Right lobe of liver (tissue), 6 donors: Measurements from ENCODE around the gene ARPC1B. TPM values are rescaled to one million over a fixed set of nuclear protein-coding genes. Genes with fewer than 3 reads are reported as not detected.

Experiments used
- ATAC-seq, 4 donors: fragments of 200-7000 bp; cut with Tn5 transposase; one replicate each; pipeline ENCODE4 v1.9.1; 2020; ENCODE audit warnings: mild to moderate bottlenecking in 4 of 4, moderate library complexity in 4 of 4
- DNase-seq, 3 donors: peaks; one replicate each; pipeline ENCODE4 v3.0.0-alpha.2; 2020
- H3K27ac ChIP-seq, 3 donors: fragments of 200-600 bp; one replicate each; pipeline ENCODE4 v1.8.0; 2022
- H3K27me3 ChIP-seq, 2 donors: fragments of 200-600 bp; one replicate each; pipeline ENCODE4 v1.8.0; 2022
- H3K36me3 ChIP-seq, 4 donors: fragments of 200-600 bp; sonication (generic) in 1 of 4; one replicate each; pipeline versions ENCODE4 v1.5.1 to v1.8.0; 2017 to 2022; ENCODE audit warnings: control low read depth in 1 of 4
- H3K4me1 ChIP-seq, 4 donors: fragments of 200-600 bp; sonication (generic) in 1 of 4; one replicate each; pipeline versions ENCODE4 v1.5.1 to v1.8.0; 2017 to 2022; ENCODE audit warnings: control low read depth in 1 of 4
- H3K4me3 ChIP-seq, 3 donors: fragments of 200-600 bp; one replicate each; pipeline ENCODE4 v1.8.0; 2022
- H3K9me3 ChIP-seq, 4 donors: fragments of 200-600 bp; sonication (generic) in 1 of 4; one replicate each; pipeline versions ENCODE4 v1.5.1 to v1.8.0; 2017 to 2022; ENCODE audit warnings: control low read depth in 1 of 4
- CTCF ChIP-seq, 4 donors: fragments of 200-600 bp in 3 of 4; fragments of 450-650 bp in 1 of 4; IDR thresholded peaks; one replicate each; pipeline versions ENCODE4 v1.5.1 to v1.8.0; 2016 to 2022; ENCODE audit warnings: antibody characterized with exemption in 4 of 4, mild to moderate bottlenecking in 2 of 4
- POLR2A ChIP-seq: fragments of 450-650 bp; IDR thresholded peaks from one replicate; pipeline ENCODE4 v1.6.1; 2017; ENCODE audit warnings: antibody characterized with exemption, mild to moderate bottlenecking
- WGBS: methylation state at CpG from one replicate; pipeline ENCODE4 v1.1.6; 2018; ENCODE audit warnings: low coverage, low lambda C conversion rate; ENCODE audit not compliant: insufficient coverage; ENCODE audit errors: missing lambda C conversion rate; 5-methylcytosine and 5-hydroxymethylcytosine counted together
- intact Hi-C, 2 donors: fragments of 100-400 bp; cut with DNase I; formaldehyde crosslinking; loops; one replicate each; pipeline versions ENCODE4 v1.11.2 to v1.14.1; 2022
- total RNA-seq, 6 experiments: library from RNA; depleted of rRNA in 2 of 6; stranded (reverse); fragments of >200 nt in 2 of 6; fragmentation: NEBNext Ultra II Directional in 3 of 6; extraction: Animal tissue kit (Norgen Biotek cat#: 25700) in 3 of 6; gene quantifications; one replicate each; pipeline versions ENCODE4 v1.1.0 to v1.2.4, GENCODE V29; 2016 to 2023
- donor health status: DM: no; HTN: yes; CAD: no.
- donor health status: DM: no; HTN: no; CAD: no.
- donor health status: DM: no; HTN: no; CAD: no.
- donor health status: DM: no; HTN: yes; CAD: no.
- donor health status: DM: no; HTN: yes; CAD: no.

Gene ARPC1B
- total RNA-seq, 6 experiments from 2014 or later = 24.4 to 197 (median 52.7) TPM

- H3K27me3 ChIP-seq = no peaks in the 10 kb centered on the region
- H3K4me3 ChIP-seq = no peak overlapping the region
- H3K36me3 ChIP-seq = peaks cover 0 to 62% (median 12%) of the 10 kb centered on the region in 4 donors
- no peak overlapping the region for H3K27ac ChIP-seq
- ATAC-seq = no peak
- 73% methylated on average over 3 of the region's 6 CpGs for WGBS
- no peak for TF ChIP-seq POLR2A
- no peak for TF ChIP-seq CTCF (IDR thresholded peaks at IDR 0.05)
- intact Hi-C loops = no loop called here
- no peak for DNase-seq
- no peaks in the 10 kb centered on the region for H3K9me3 ChIP-seq
- peaks cover 0 to 7% (median 0%) of the 10 kb centered on the region in 4 donors for H3K4me1 ChIP-seq
Measured at GRCh38 chr7:99399597-99399996, 25.1 kb downstream of the ARPC1B start.

- no peak overlapping the region for H3K4me3 ChIP-seq
- WGBS = 95% methylated on average over 2 of the region's 3 CpGs
- peaks cover 0 to 48% (median 9%) of the 10 kb centered on the region in 4 donors for H3K36me3 ChIP-seq
- no peak for TF ChIP-seq POLR2A
- no peak for TF ChIP-seq CTCF (IDR thresholded peaks at IDR 0.05)
- peaks cover 0 to 19% (median 7%) of the 10 kb centered on the region in 4 donors for H3K4me1 ChIP-seq
- DNase-seq = no peak
- no peaks in the 10 kb centered on the region for H3K9me3 ChIP-seq
- H3K27ac ChIP-seq = no peak overlapping the region
- ATAC-seq = no peak
- intact Hi-C loops = no loop called here
- no peaks in the 10 kb centered on the region for H3K27me3 ChIP-seq
Measured at GRCh38 chr7:99402854-99403253, 28.3 kb downstream of the ARPC1B start.

- WGBS = 92% methylated on average over 4 of the region's 5 CpGs
- no peaks in the 10 kb centered on the region for H3K27me3 ChIP-seq
- H3K4me3 ChIP-seq = no peak overlapping the region
- H3K27ac ChIP-seq = no peak overlapping the region
- TF ChIP-seq CTCF (IDR thresholded peaks at IDR 0.05) (no peak), POLR2A (no peak)
- H3K4me1 ChIP-seq = peaks cover 0 to 19% (median 7%) of the 10 kb centered on the region in 4 donors
- peaks cover 0 to 41% (median 9%) of the 10 kb centered on the region in 4 donors for H3K36me3 ChIP-seq
- no peaks in the 10 kb centered on the region for H3K9me3 ChIP-seq
- DNase-seq (no peak), ATAC-seq (no peak)
- intact Hi-C loops = no loop called here
Measured at GRCh38 chr7:99403764-99404163, 29.2 kb downstream of the ARPC1B start.

GRCh38 chr7:99404235-99404976 is 29.9 kb downstream of the ARPC1B start:
- no peak overlapping the region for H3K4me3 ChIP-seq
- intact Hi-C loops = no loop called here
- H3K27ac ChIP-seq = no peak overlapping the region
- no peaks in the 10 kb centered on the region for H3K9me3 ChIP-seq
- no peak for TF ChIP-seq POLR2A
- TF ChIP-seq CTCF (IDR thresholded peaks at IDR 0.05) = no peak
- peaks cover 0 to 36% (median 8%) of the 10 kb centered on the region in 4 donors for H3K36me3 ChIP-seq
- H3K4me1 ChIP-seq = peaks cover 0 to 19% (median 7%) of the 10 kb centered on the region in 4 donors
- DNase-seq (no peak), ATAC-seq (no peak)
- no peaks in the 10 kb centered on the region for H3K27me3 ChIP-seq
- whole genome bisulfite sequencing = 79% methylated on average over 9 of the region's 18 CpGs
